Endodermal cell (in vitro differentiated cells): ENCODE results near the gene OTOF. TPM values are rescaled to one million over a fixed set of nuclear protein-coding genes. Genes with fewer than 3 reads are reported as not detected.

ENCODE experiments used
- DNase-seq: peaks from one replicate; pipeline ENCODE4 v3.0.0-alpha.2; 2017
- H3K27ac ChIP-seq: 2 replicates; pipeline ENCODE4 v1.5.1; 2013; ENCODE audit warnings: mild to moderate bottlenecking, low read depth, low read length, moderate library complexity
- H3K27me3 ChIP-seq: 2 replicates; pipeline ENCODE4 v1.6.1; 2013; ENCODE audit warnings: mild to moderate bottlenecking, low read length, moderate library complexity; ENCODE audit not compliant: insufficient read depth, control insufficient read depth, poor library complexity, severe bottlenecking
- H3K36me3 ChIP-seq: 2 replicates; pipeline ENCODE4 v1.7.0; 2013; ENCODE audit warnings: mild to moderate bottlenecking, low read length, moderate library complexity; ENCODE audit not compliant: control insufficient read depth, insufficient read depth
- H3K4me1 ChIP-seq: one replicate; pipeline ENCODE4 v1.7.0; 2013; ENCODE audit warnings: low read length; ENCODE audit not compliant: control insufficient read depth, insufficient read depth
- H3K4me3 ChIP-seq: 2 replicates; pipeline ENCODE4 v1.5.1; 2013; ENCODE audit warnings: mild to moderate bottlenecking, low read length, moderate library complexity
- H3K9ac ChIP-seq: 2 replicates; pipeline ENCODE4 v1.6.1; 2013; ENCODE audit warnings: mild to moderate bottlenecking, low read length, moderate library complexity; ENCODE audit not compliant: poor library complexity, severe bottlenecking; ENCODE audit errors: extremely low read depth
- H3K9me3 ChIP-seq: 2 replicates; pipeline ENCODE4 v1.6.1; 2013; ENCODE audit warnings: mild to moderate bottlenecking, low read length, moderate library complexity; ENCODE audit not compliant: control insufficient read depth
- H3K27ac Mint-ChIP-seq: 2 replicates; pipeline ENCODE4 v1.8.0; 2020; ENCODE audit warnings: mixed read lengths
- H3K27me3 Mint-ChIP-seq: 2 replicates; pipeline ENCODE4 v1.8.0; 2021; ENCODE audit warnings: mild to moderate bottlenecking, mixed read lengths; ENCODE audit not compliant: insufficient read depth
- H3K36me3 Mint-ChIP-seq: 2 replicates; pipeline ENCODE4 v1.8.0; 2020; ENCODE audit warnings: low read depth, mixed read lengths
- H3K4me1 Mint-ChIP-seq: 2 replicates; pipeline ENCODE4 v1.8.0; 2020; ENCODE audit warnings: mixed read lengths
- H3K4me3 Mint-ChIP-seq: 2 replicates; pipeline ENCODE4 v1.8.0; 2020; ENCODE audit warnings: mild to moderate bottlenecking, moderate library complexity, mixed read lengths
- H3K9me3 Mint-ChIP-seq: 2 replicates; pipeline ENCODE4 v1.8.0; 2020; ENCODE audit warnings: mild to moderate bottlenecking, mixed read lengths
- CTCF ChIP-seq: fragments of 200-600 bp; sonication (generic); conservative IDR thresholded peaks from 2 replicates; pipeline ENCODE4 v1.5.0; 2021; ENCODE audit warnings: antibody characterized with exemption, mild to moderate bottlenecking
- WGBS, 2 experiments: methylation state at CpG; one replicate each; pipeline versions ENCODE4 v1.1.5 to v1.1.7; 2013; ENCODE audit warnings: missing lambda C conversion rate in 2 of 2, mixed read lengths in 1 of 2; ENCODE audit not compliant: insufficient coverage in 1 of 2, insufficient read length in 1 of 2; 5-methylcytosine and 5-hydroxymethylcytosine counted together
- total RNA-seq, 2 donors: library from RNA; stranded (reverse); fragmentation: NEBNext Ultra II Directional in 1 of 2; extraction: Animal tissue kit (Norgen Biotek cat#: 25700) in 1 of 2; gene quantifications; 2 replicates in 1 of 2; 3 replicates in 1 of 2; pipeline ENCODE4 v1.2.1, GENCODE V29; 2021

OTOF gene
- total RNA-seq, 2 donors from 2014 or later, result 1.1 to 1.2 TPM

- Histone ChIP-seq H3K27ac (peak overlapping the region; percentile 32), H3K27me3 (no peaks in the 10 kb centered on the region), H3K36me3 (no peaks in the 10 kb centered on the region), H3K4me1 (peaks cover 5% of the 10 kb centered on the region), H3K9me3 (no peaks in the 10 kb centered on the region), H3K9ac (no peak overlapping the region), H3K4me3 (no peak overlapping the region)
- 72 to 75% methylated on average over 10 to 11 of the region's 11 CpGs for WGBS, 2 experiments
- Mint-ChIP-seq H3K9me3 (no peaks in the 10 kb centered on the region), H3K4me3 (no peak overlapping the region), H3K27me3 (peaks cover 8% of the 10 kb centered on the region), H3K4me1 (peaks cover 9% of the 10 kb centered on the region), H3K36me3 (no peaks in the 10 kb centered on the region), H3K27ac (no peak overlapping the region)
- no peak for TF ChIP-seq CTCF
- DNase-seq, result peak; percentile 68
Observed at GRCh38 chr2:26457251-26457666, 20.7 kb downstream of the OTOF start.

DNA sequence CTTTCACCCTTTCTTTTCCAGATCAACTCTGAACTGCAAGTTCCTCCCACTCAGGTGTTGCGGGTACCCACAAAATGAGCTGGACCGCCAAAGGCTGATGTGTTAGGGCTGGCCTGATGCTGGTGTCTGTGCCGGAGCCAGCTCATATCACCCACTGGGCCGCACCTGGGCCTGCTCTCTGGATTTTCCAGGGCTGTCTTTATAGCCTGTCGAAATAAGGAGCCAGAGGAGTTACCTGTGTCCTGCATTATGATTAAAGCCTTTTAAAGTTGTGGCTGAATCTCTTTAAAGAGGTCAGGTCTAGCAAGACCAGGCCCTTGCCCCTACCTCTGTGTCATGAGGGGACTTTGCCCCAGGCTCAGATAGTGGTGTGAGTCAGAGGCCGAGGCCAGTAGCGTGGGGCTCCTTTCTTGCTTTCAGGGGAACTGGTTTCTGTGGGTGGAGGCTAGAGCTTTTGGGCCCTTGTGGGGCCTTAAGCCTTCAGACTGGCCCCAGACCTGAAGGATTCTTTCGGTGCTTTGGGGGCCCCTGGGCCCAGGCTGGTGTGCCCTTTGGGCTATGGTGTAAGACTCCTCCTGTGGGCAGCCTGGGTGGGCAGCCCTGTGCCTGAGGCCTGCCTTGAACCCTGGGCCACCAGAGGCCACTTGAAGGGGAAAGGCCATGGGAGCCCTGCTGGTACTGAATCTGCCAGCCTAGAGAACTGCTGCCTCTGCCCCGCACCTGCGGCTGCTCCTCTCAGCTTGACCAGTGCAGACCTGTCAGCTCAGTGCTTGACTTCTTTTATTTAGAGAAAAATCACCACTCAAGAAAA is 21.3 kb downstream of the OTOF start:
- 92 to 100% methylated on average over 2 to 10 of the region's 10 CpGs for WGBS, 2 experiments
- Histone ChIP-seq H3K27ac (peak overlapping the region; percentile 32), H3K9ac (no peak overlapping the region), H3K36me3 (no peaks in the 10 kb centered on the region), H3K27me3 (no peaks in the 10 kb centered on the region), H3K9me3 (no peaks in the 10 kb centered on the region), H3K4me3 (no peak overlapping the region), H3K4me1 (peaks cover 5% of the 10 kb centered on the region)
- H3K9me3 Mint-ChIP-seq, result no peaks in the 10 kb centered on the region
- no peak for TF ChIP-seq CTCF
- peaks cover 8% of the 10 kb centered on the region for H3K27me3 Mint-ChIP-seq
- H3K27ac Mint-ChIP-seq, result no peak overlapping the region
- no peak overlapping the region for H3K4me3 Mint-ChIP-seq
- H3K4me1 Mint-ChIP-seq, result peaks cover 9% of the 10 kb centered on the region
- peak; percentile 44 for DNase-seq
- no peaks in the 10 kb centered on the region for H3K36me3 Mint-ChIP-seq

DNA sequence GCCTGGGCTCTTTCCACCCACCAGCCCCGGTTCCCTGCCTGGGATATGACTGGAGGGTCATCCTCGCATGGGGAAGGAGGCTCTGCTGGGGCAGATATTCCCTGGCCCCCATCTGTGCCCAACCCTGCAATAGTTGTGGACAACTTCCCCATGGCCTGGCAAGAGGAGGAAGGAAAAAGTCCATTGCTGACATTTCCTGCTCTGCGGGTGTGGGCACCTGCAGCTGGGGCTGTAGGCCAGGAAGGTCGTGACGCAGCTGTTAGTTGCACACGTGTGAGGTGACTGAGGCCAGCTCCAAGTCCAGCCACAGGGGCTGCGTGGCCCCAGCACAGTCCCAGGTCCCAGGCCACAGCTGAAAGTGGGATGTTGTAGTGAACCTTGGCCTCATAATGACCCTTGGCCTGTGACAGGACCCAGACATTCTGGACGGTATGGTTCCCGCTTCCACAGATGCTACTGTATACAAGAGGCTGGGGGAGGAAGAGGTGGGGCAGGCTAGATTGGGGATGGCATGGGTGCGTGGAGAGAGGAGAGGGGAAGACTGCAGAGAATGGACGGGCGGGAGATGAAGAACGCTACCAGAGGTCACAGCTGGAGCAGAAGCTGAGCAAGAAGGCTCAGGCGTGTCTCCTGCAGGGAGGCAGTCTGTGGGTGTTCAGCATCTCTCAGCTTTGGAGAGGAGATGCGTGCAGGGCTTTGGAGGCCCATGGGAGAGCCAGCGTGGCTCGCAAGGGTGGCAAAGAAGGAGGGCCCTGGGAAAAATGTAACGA is 22.1 kb downstream of the OTOF start:
- DNase-seq, result no peak
- TF ChIP-seq CTCF, result no peak
- no peaks in the 10 kb centered on the region for H3K36me3 ChIP-seq
- Mint-ChIP-seq H3K27ac (no peak overlapping the region), H3K27me3 (peaks cover 8% of the 10 kb centered on the region), H3K4me3 (no peak overlapping the region), H3K36me3 (no peaks in the 10 kb centered on the region), H3K4me1 (peaks cover 9% of the 10 kb centered on the region), H3K9me3 (no peaks in the 10 kb centered on the region)
- 94 to 96% methylated on average over 16 to 18 of the region's 18 CpGs for WGBS, 2 experiments
- H3K4me1 ChIP-seq, result peaks cover 5% of the 10 kb centered on the region
- H3K9ac ChIP-seq, result no peak overlapping the region
- H3K9me3 ChIP-seq, result no peaks in the 10 kb centered on the region
- no peak overlapping the region for H3K27ac ChIP-seq
- H3K27me3 ChIP-seq, result no peaks in the 10 kb centered on the region
- H3K4me3 ChIP-seq, result no peak overlapping the region
